ENCODE data around the gene HSF2BP.

HSF2BP gene

GRCh38 chr21:43611598-43612369 is 47.5 kb downstream of the HSF2BP start:
- no peak overlapping the region for H3K4me3 ChIP-seq (replicated peaks; ENCODE audit: low read depth, low read length)
- no peaks in the 10 kb centered on the region for H3K36me3 ChIP-seq (ENCODE audit: control insufficient read depth, insufficient read depth, low read length)
- H3K27me3 ChIP-seq (replicated peaks; ENCODE audit: control insufficient read depth, insufficient read depth, low read length): no peaks in the 10 kb centered on the region
- DNase-seq (ENCODE audit: extremely low read depth, insufficient read length): no peak
- peak; percentile 94 for TF ChIP-seq CTCF (IDR thresholded peaks at IDR 0.05; ENCODE audit: insufficient read depth, low read length, poor library complexity, severe bottlenecking)

- no peak for DNase-seq (ENCODE audit: extremely low read depth, insufficient read length)
- Histone ChIP-seq H3K36me3 (ENCODE audit: control insufficient read depth, insufficient read depth, low read length) (no peaks in the 10 kb centered on the region), H3K4me3 (replicated peaks; ENCODE audit: low read depth, low read length) (no peak overlapping the region), H3K27me3 (replicated peaks; ENCODE audit: control insufficient read depth, insufficient read depth, low read length) (no peaks in the 10 kb centered on the region)
- TF ChIP-seq CTCF (IDR thresholded peaks at IDR 0.05; ENCODE audit: insufficient read depth, low read length, poor library complexity, severe bottlenecking): no peak
These were observed 49.6 kb downstream of the HSF2BP start for GRCh38 chr21:43609501-43610340.

- no peak for TF ChIP-seq CTCF (IDR thresholded peaks at IDR 0.05; ENCODE audit: insufficient read depth, low read length, poor library complexity, severe bottlenecking)
- no peak for DNase-seq (ENCODE audit: extremely low read depth, insufficient read length)
- H3K4me3 ChIP-seq (replicated peaks; ENCODE audit: low read depth, low read length): no peak overlapping the region
- no peaks in the 10 kb centered on the region for H3K36me3 ChIP-seq (ENCODE audit: control insufficient read depth, insufficient read depth, low read length)
- no peaks in the 10 kb centered on the region for H3K27me3 ChIP-seq (replicated peaks; ENCODE audit: control insufficient read depth, insufficient read depth, low read length)
These were observed 50.6 kb downstream of the HSF2BP start for GRCh38 chr21:43608664-43609063.

GRCh38 chr21:43608225-43608624 is 51.1 kb downstream of the HSF2BP start:
- no peak for DNase-seq (ENCODE audit: extremely low read depth, insufficient read length)
- Histone ChIP-seq H3K27me3 (replicated peaks; ENCODE audit: control insufficient read depth, insufficient read depth, low read length) (no peaks in the 10 kb centered on the region), H3K36me3 (ENCODE audit: control insufficient read depth, insufficient read depth, low read length) (no peaks in the 10 kb centered on the region), H3K4me3 (replicated peaks; ENCODE audit: low read depth, low read length) (no peak overlapping the region)
- no peak for TF ChIP-seq CTCF (IDR thresholded peaks at IDR 0.05; ENCODE audit: insufficient read depth, low read length, poor library complexity, severe bottlenecking)

- DNase-seq (ENCODE audit: extremely low read depth, insufficient read length): no peak
- H3K4me3 ChIP-seq (replicated peaks; ENCODE audit: low read depth, low read length): no peak overlapping the region
- TF ChIP-seq CTCF (IDR thresholded peaks at IDR 0.05; ENCODE audit: insufficient read depth, low read length, poor library complexity, severe bottlenecking): no peak
- H3K27me3 ChIP-seq (replicated peaks; ENCODE audit: control insufficient read depth, insufficient read depth, low read length): no peaks in the 10 kb centered on the region
- no peaks in the 10 kb centered on the region for H3K36me3 ChIP-seq (ENCODE audit: control insufficient read depth, insufficient read depth, low read length)
These were observed 53.7 kb downstream of the HSF2BP start for GRCh38 chr21:43605320-43606215.

All from GM06990 (cell line).